ENCODE data around the gene EXOC3L2. TPM values are rescaled to one million over a fixed set of nuclear protein-coding genes. Genes with fewer than 3 reads are reported as not detected.

Gene EXOC3L2
- total and polyA plus RNA-seq, 2 donors (not counting 3 experiments of a cell fraction or from before 2014, with no cell fraction given), result 0.66 to 1.8 TPM

DNA sequence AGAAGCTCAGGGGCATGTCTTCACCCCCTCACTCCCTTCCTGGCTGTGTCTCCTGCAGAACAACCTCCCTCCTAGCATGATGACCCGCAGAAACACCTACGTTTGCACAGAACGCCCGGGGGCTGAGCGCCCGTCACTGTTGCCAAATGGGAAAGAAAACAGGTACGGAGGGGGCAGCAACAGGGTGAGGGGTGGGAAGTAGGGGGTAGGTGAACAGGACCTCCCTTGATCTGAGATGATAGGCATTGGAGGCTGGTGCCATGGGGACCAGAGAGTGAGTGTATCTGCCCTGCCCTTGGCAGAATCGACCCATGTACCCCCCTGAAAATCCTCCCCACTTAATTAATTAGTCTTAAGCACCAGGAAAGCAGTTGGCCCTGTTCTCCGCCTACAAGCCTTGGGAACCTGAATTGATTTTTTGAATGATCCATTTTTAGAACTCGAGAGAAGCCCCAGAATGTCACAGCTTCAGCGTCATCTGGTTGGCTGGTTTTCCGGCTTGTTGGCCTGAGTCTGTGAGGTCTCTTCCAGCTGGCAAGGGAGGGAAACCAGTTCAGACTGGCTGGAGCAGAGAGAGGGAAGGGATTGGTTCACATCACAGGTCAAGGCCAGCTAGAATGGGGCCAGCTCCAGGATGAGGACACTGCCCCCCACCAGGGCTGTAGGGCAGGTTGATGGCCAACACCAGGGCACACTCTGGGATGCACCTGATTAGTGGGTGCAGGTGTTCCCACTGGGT is 49.3 kb upstream of the EXOC3L2 start:
- no peak for FAIRE-seq
- H3K4me1 ChIP-seq (ENCODE audit: control insufficient read depth, extremely low read depth, insufficient read depth, low read length), result no peaks in the 10 kb centered on the region
- TF ChIP-seq FOS (IDR thresholded peaks at IDR 0.05; ENCODE audit: borderline replicate concordance, insufficient read depth, low read length) (no peak), JUN (IDR thresholded peaks at IDR 0.05; ENCODE audit: borderline replicate concordance, insufficient read depth, insufficient read length, low read depth) (no peak), POLR2A (IDR thresholded peaks at IDR 0.05; ENCODE audit: low read depth, low read length) (no peak), POLR2AphosphoS5 (IDR thresholded peaks at IDR 0.05; ENCODE audit: insufficient read depth, low read depth, low read length) (no peak), MAX (IDR thresholded peaks at IDR 0.05; ENCODE audit: insufficient read depth, insufficient read length) (no peak), CTCF (IDR thresholded peaks at IDR 0.05; ENCODE audit: extremely low read depth in 1 of 2, insufficient read depth in 1 of 2, low read depth in 1 of 2, low read length in 2 of 2) (no peak), EZH2 (IDR thresholded peaks at IDR 0.05; ENCODE audit: borderline replicate concordance, low read depth, low read length, severe bottlenecking) (no peak), GATA2 (IDR thresholded peaks at IDR 0.05; ENCODE audit: insufficient read depth, insufficient read length, low read depth, low read length) (no peak), MYC (IDR thresholded peaks at IDR 0.05; ENCODE audit: low read depth, low read length) (no peak)
- dilution Hi-C loops (cut with MboI; ENCODE audit: extremely low pct_ligation_motif_present, low sequenced_read_pairs), result no loop called here
- no peak overlapping the region for H3K27ac ChIP-seq (ENCODE audit: insufficient read depth, low read depth, low read length)
- H3K27me3 ChIP-seq (ENCODE audit: control insufficient read depth in 2 of 2, insufficient read depth in 2 of 2, low read length in 2 of 2), result no peaks in the 10 kb centered on the region
- H3K9me1 ChIP-seq (replicated peaks; ENCODE audit: control insufficient read depth, extremely low read depth, insufficient read depth, low read length), result no peaks in the 10 kb centered on the region
- intact Hi-C loops (cut with micrococcal nuclease), result no loop called here
- H3K4me3 ChIP-seq (replicated peaks in 1 of 3; ENCODE audit: insufficient read depth in 1 of 3, low read depth in 1 of 3, low read length in 3 of 3), result no peak overlapping the region
- DNase-seq (ENCODE audit: low read depth, low spot score), result no peak
- CTCF ChIA-PET, result interaction anchor here (0.7 kb wide), 1 partner anchor 184 kb away, joined by 3 read pairs; no protein-coding TSS in a partner anchor
- peaks cover 0 to 23% of the 10 kb centered on the region in 2 experiments for H3K36me3 ChIP-seq (ENCODE audit: control insufficient read depth in 2 of 2, extremely low read depth in 1 of 2, insufficient read depth in 2 of 2, low read length in 2 of 2)
- H3K9ac ChIP-seq (replicated peaks; ENCODE audit: extremely low read depth, insufficient read depth, low read length), result no peak overlapping the region
- H3K9me3 ChIP-seq (replicated peaks; ENCODE audit: control insufficient read depth, insufficient read depth, low read length), result no peaks in the 10 kb centered on the region
- H3K79me2 ChIP-seq (ENCODE audit: control insufficient read depth, insufficient read depth, low read length), result no peaks in the 10 kb centered on the region
- no peaks in the 10 kb centered on the region for H4K20me1 ChIP-seq (replicated peaks; ENCODE audit: control insufficient read depth, extremely low read depth, insufficient read depth, low read length)
- BruUV-seq (replicated peaks), result no TSS peak
- no peak overlapping the region for H3K4me2 ChIP-seq (ENCODE audit: insufficient read depth, low read length)
- no peak overlapping the region for H2AFZ ChIP-seq (ENCODE audit: low read depth, low read length)
- POLR2A ChIA-PET, result no interaction called here
